HCT116 (cell line): ENCODE data around the gene SHISAL2A. TPM values are rescaled to one million over a fixed set of nuclear protein-coding genes. Genes with fewer than 3 reads are reported as not detected.

Experiments used
- ATAC-seq: fragments of 200-7000 bp; cut with Tn5 transposase; 2 replicates; pipeline ENCODE4 v1.9.1; 2020; ENCODE audit warnings: mild to moderate bottlenecking, moderate library complexity
- BruUV-seq: library from RNA; stranded (reverse); fragments of 400-500 nt; replicated peaks from 2 replicates; lab custom pipeline; 2021; lab: Mats Ljungman, UMichigan
- CTCF ChIA-PET: fragments of 300-600 bp; sonication (Branson Sonifier 250); formaldehyde crosslinking; loops from one replicate; lab custom pipeline; 2021; ENCODE audit warnings: antibody characterized with exemption; lab: Charles Lee
- POLR2A ChIA-PET: fragments of 300-600, 350-600 bp; sonication (Branson Sonifier 250); formaldehyde crosslinking; loops from one replicate; lab custom pipeline; 2021; ENCODE audit warnings: antibody characterized with exemption; lab: Charles Lee
- RAD21 ChIA-PET, 2 experiments: fragments of 300-600 bp; sonication (Branson Sonifier 250); formaldehyde crosslinking; loops; one replicate each; lab custom pipeline; 2023; ENCODE audit warnings: low total read pairs in 2 of 2; ENCODE audit not compliant: uncharacterized antibody in 2 of 2, unreplicated experiment in 2 of 2, low non-redundant PET in 1 of 2; lab: Charles Lee
- DNase-seq: peaks from one replicate; pipeline ENCODE4 v3.0.0-alpha.2; 2010; ENCODE audit warnings: low read depth, low spot score
- H2AFZ ChIP-seq: fragments of 200-600 bp; shearing (Covaris generic), sonication (generic); 2 replicates; pipeline ENCODE4 v1.6.1; 2017; ENCODE audit warnings: low read depth, mixed run types, mixed read lengths, antibody characterized with exemption, low read length; ENCODE audit not compliant: poor library complexity, severe bottlenecking
- H3K27ac ChIP-seq: 2 replicates; pipeline ENCODE4 v1.5.1; 2012; ENCODE audit warnings: low read depth, low read length
- H3K27me3 ChIP-seq: fragments of 200-600 bp; sonication (generic); 2 replicates; pipeline ENCODE4 v1.6.1; 2016; ENCODE audit warnings: mixed run types, low read length, mixed read lengths; ENCODE audit not compliant: insufficient read depth
- H3K36me3 ChIP-seq, 2 experiments: fragments of 200-500 bp in 1 of 2; fragments of 200-600 bp in 1 of 2; sonication (Bioruptor generic) in 1 of 2; sonication (generic) in 1 of 2; 2 replicates each; pipeline versions ENCODE4 v1.5.1 to v1.6.1; 2014 to 2016; ENCODE audit warnings: low read length in 2 of 2, inconsistent platforms in 1 of 2, mixed read lengths in 1 of 2, mixed run types in 1 of 2; ENCODE audit not compliant: insufficient read depth in 2 of 2, control insufficient read depth in 1 of 2
- H3K4me1 ChIP-seq, 2 experiments: fragments of 200-600 bp in 1 of 2; sonication (generic) in 1 of 2; 2 replicates each; pipeline versions ENCODE4 v1.5.1 to v1.6.1; 2012 to 2017; ENCODE audit warnings: low read length in 2 of 2, inconsistent platforms in 1 of 2, mild to moderate bottlenecking in 1 of 2, mixed read lengths in 1 of 2, mixed run types in 1 of 2, moderate library complexity in 1 of 2; ENCODE audit not compliant: insufficient read depth in 2 of 2, control insufficient read depth in 1 of 2
- H3K4me2 ChIP-seq: fragments of 200-600 bp; sonication (generic); 2 replicates; pipeline ENCODE4 v1.6.1; 2017; ENCODE audit warnings: mixed run types, low read length, mixed read lengths
- H3K4me3 ChIP-seq, 2 experiments: fragments of 200-600 bp in 1 of 2; sonication (generic) in 1 of 2; replicated peaks in 1 of 2; 2 replicates each; pipeline ENCODE4 v1.5.1; 2011 to 2016; ENCODE audit warnings: low read length in 2 of 2, control low read depth in 1 of 2, low read depth in 1 of 2, mild to moderate bottlenecking in 1 of 2, mixed read lengths in 1 of 2, mixed run types in 1 of 2
- H3K79me2 ChIP-seq: fragments of 200-600 bp; sonication (generic); 2 replicates; pipeline ENCODE4 v1.6.1; 2017; ENCODE audit warnings: mild to moderate bottlenecking, mixed run types, low read length, moderate library complexity, mixed read lengths; ENCODE audit not compliant: insufficient read depth
- H3K9ac ChIP-seq: fragments of 200-600 bp; sonication (generic); 2 replicates; pipeline ENCODE4 v1.6.1; 2016; ENCODE audit warnings: low read length, mixed read lengths
- H3K9me2 ChIP-seq: fragments of 200-600 bp; sonication (generic), shearing (Covaris generic); 2 replicates; pipeline ENCODE4 v1.6.1; 2017; ENCODE audit warnings: mixed run types, mild to moderate bottlenecking, moderate library complexity; ENCODE audit not compliant: insufficient read depth
- H3K9me3 ChIP-seq, 2 experiments: fragments of 200-500 bp in 1 of 2; fragments of 200-600 bp in 1 of 2; sonication (Bioruptor generic) in 1 of 2; sonication (generic) in 1 of 2; 2 replicates each; pipeline ENCODE4 v1.6.1; 2014 to 2017; ENCODE audit warnings: low read length in 2 of 2, mixed read lengths in 2 of 2, inconsistent platforms in 1 of 2, low read depth in 1 of 2, mild to moderate bottlenecking in 1 of 2, mixed run types in 1 of 2, moderate library complexity in 1 of 2; ENCODE audit not compliant: control insufficient read depth in 1 of 2, insufficient read depth in 1 of 2
- H4K20me1 ChIP-seq: fragments of 200-600 bp; sonication (generic), shearing (Covaris generic); 2 replicates; pipeline ENCODE4 v1.6.1; 2017; ENCODE audit warnings: mixed run types, mild to moderate bottlenecking, moderate library complexity; ENCODE audit not compliant: insufficient read depth
- CEBPB ChIP-seq: IDR thresholded peaks from 2 replicates; pipeline ENCODE4 v1.6.1; 2012; ENCODE audit warnings: low read depth
- EZH2phosphoT487 ChIP-seq: fragments of 200-600 bp; IDR thresholded peaks from 2 replicates; pipeline ENCODE4 v1.6.1; 2018; ENCODE audit warnings: antibody characterized with exemption, borderline replicate concordance
- YY1 ChIP-seq: IDR thresholded peaks from 2 replicates; pipeline ENCODE4 v1.6.1; 2011; ENCODE audit warnings: low read length, low read depth, moderate library complexity, mild to moderate bottlenecking; ENCODE audit not compliant: insufficient replicate concordance; ENCODE audit errors: extremely low read depth
- ZNF274 ChIP-seq: fragments of 200-500 bp; sonication (Bioruptor generic); IDR thresholded peaks from 2 replicates; pipeline ENCODE4 v1.6.1; 2014; ENCODE audit warnings: mild to moderate bottlenecking, low read depth, low read length, inconsistent platforms
- intact Hi-C: fragments of 100-400 bp; cut with micrococcal nuclease; formaldehyde crosslinking; loops from 2 replicates; pipeline ENCODE4 v1.10.0; 2022
- total RNA-seq: library from RNA; stranded (reverse); gene quantifications from one replicate; pipeline ENCODE4 v1.2.1, GENCODE V29; 2021; ENCODE audit not compliant: unreplicated experiment
- TF ChIP-seq, protein P1 (sequence below), 3 experiments: fragments of 200-600 bp in 1 of 3; sonication (generic) in 1 of 3; IDR thresholded peaks in 2 of 3; conservative IDR thresholded peaks in 1 of 3; 2 replicates each; pipeline ENCODE4 v1.5.1; 2012 to 2017; ENCODE audit warnings: low read depth in 2 of 3, low read length in 2 of 3, antibody characterized with exemption in 1 of 3, borderline replicate concordance in 1 of 3, control low read depth in 1 of 3, mild to moderate bottlenecking in 1 of 3, mixed read lengths in 1 of 3, mixed run types in 1 of 3, moderate library complexity in 1 of 3; ENCODE audit not compliant: insufficient read depth in 1 of 3
- TF ChIP-seq, protein P2 (sequence below): IDR thresholded peaks from 2 replicates; pipeline ENCODE4 v1.6.1; 2012

The SHISAL2A gene
- total RNA-seq, 1 experiment from 2014 or later, result not detected

DNA sequence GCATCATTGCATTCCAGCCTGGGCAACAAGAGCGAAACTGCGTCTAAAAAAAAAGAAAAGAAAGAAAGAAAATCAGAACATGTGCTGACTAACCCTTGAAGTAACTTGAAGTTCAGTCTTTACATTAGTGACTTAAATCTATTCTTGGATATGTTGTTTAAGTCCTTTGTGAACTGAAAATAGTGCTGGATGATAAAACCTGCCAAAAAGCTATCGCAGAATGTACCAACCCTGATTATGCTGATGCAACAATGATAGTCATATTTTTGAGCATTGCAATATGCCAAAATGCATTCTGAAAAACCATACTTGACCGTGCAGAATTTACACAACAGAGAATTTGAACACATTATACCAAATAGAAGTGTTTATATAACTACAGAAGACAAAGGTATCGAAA lies 30.7 kb downstream of the SHISAL2A start (continued):
- TF ChIP-seq CEBPB, result no peak

DNA sequence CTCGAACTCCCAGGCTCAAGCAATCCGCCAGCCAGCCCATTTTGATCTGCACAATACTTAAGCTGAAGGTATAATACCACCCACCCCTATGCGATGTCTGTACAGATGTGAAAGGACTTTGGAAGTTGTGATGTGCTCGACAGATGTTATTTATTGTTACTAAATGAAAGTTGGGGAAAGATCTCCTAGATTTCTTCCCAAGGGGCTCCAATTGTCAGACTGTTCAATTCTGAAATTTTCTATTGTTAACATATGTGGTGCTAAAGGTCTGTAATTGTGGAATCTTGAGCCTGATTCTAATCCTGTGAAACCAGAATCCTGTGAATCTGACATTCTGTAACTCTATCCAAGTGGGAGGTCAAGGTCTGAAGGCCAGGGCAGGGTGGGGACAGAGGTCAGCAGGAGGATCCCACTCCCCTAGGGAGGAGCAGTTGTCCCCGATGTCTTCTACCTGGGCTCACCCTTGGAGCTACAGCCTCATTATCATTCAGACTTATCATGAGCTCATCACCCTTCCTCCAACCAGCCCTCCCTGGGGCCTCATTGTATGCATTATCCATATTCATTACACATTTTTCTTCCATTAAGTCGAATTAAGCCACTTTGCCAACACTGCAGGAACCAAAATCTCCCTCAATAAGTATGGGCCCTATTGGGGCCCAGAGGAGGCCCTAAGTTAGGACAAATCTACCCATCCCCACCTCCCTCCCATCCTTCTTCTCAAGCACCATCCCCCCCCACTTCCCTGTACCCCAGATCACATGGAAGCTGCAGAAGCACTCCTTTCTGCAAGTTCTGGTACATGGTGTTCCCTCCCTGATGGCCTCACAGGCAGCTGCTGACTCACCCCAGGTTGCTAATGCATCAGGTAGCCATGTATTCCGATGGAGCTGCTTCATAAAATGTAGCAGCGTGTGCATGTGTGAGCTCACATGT lies 32.3 kb downstream of the SHISAL2A start:
- RAD21 ChIA-PET, result interaction anchor here in 1 of 2 experiments (0.5 kb wide), 1 partner anchor 266 kb away, joined by 5 read pairs; no protein-coding TSS in a partner anchor
- CTCF ChIA-PET, result interaction anchor here (1.1 kb wide), 1 partner anchor 261 kb away, joined by 3 read pairs; the partner anchor contains the start of genes ORC1 and PRPF38A
- DNase-seq (no peak), ATAC-seq (no peak)
- Histone ChIP-seq H2AFZ (no peak overlapping the region), H3K4me2 (no peak overlapping the region), H3K27ac (no peak overlapping the region), H4K20me1 (no peaks in the 10 kb centered on the region), H3K27me3 (no peaks in the 10 kb centered on the region), H3K79me2 (no peaks in the 10 kb centered on the region), H3K9ac (no peak overlapping the region), H3K36me3 (no peaks in the 10 kb centered on the region), H3K9me2 (no peaks in the 10 kb centered on the region), H3K4me3 (no peak overlapping the region), H3K9me3 (no peaks in the 10 kb centered on the region), H3K4me1 (peaks cover 0 to 12% of the 10 kb centered on the region in 2 experiments; a peak in 2 of 4 replicates)
- no TSS peak for BruUV-seq
- POLR2A ChIA-PET, result no interaction called here
- intact Hi-C loops, result no loop called here
- no peak for TF ChIP-seq EZH2phosphoT487
- TF ChIP-seq, protein P1, sequence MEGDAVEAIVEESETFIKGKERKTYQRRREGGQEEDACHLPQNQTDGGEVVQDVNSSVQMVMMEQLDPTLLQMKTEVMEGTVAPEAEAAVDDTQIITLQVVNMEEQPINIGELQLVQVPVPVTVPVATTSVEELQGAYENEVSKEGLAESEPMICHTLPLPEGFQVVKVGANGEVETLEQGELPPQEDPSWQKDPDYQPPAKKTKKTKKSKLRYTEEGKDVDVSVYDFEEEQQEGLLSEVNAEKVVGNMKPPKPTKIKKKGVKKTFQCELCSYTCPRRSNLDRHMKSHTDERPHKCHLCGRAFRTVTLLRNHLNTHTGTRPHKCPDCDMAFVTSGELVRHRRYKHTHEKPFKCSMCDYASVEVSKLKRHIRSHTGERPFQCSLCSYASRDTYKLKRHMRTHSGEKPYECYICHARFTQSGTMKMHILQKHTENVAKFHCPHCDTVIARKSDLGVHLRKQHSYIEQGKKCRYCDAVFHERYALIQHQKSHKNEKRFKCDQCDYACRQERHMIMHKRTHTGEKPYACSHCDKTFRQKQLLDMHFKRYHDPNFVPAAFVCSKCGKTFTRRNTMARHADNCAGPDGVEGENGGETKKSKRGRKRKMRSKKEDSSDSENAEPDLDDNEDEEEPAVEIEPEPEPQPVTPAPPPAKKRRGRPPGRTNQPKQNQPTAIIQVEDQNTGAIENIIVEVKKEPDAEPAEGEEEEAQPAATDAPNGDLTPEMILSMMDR (IDR thresholded peaks at IDR 0.05 in 2 of 3, conservative IDR thresholded peaks at IDR 0.05 in 1 of 3; ENCODE audit: borderline replicate concordance in 1 of 3, insufficient read depth in 1 of 3, low read depth in 2 of 3, low read length in 2 of 3), result no peak
- no peak for TF ChIP-seq YY1
- TF ChIP-seq, protein P2, sequence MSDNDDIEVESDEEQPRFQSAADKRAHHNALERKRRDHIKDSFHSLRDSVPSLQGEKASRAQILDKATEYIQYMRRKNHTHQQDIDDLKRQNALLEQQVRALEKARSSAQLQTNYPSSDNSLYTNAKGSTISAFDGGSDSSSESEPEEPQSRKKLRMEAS, result no peak
- TF ChIP-seq ZNF274, result no peak
